Urothelium cell line (cell line): ENCODE data around the gene PRIMPOL.
"Not testable (repeated sequence)": the region's sequence is repeated elsewhere in the genome, so short reads cannot be mapped to it uniquely, and the experiment has no call there.

ENCODE experiments used
- DNase-seq: peaks from one replicate; pipeline ENCODE4 v3.0.0; 2011; ENCODE audit warnings: low spot score, mixed read lengths
- FAIRE-seq: peaks from 2 replicates; lab custom pipeline; 2011; peaks lifted over from hg19 to GRCh38; lab: Jason Lieb, UNC

PRIMPOL gene

DNA sequence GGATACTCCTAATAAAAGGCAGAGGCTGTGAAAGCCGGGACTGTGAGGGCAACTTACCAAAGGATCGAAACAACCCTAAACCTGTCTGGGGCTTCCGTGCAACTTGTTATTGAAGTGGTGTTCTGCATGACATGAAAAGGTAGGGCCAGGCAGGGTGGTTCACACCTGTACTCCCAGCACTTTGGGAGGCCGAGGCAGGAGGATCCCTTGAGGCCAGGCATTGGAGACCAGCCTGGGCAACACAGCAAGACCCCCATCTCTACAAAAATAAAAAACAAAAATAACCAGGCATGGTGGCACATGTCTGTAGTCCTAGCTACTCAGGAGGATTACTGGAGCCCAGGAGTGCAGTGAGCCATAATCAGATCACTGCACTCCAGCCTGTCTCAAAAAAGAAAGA lies 12.6 kb upstream of the PRIMPOL start:
- DNase-seq (no peak), FAIRE-seq (no peak)

DNA sequence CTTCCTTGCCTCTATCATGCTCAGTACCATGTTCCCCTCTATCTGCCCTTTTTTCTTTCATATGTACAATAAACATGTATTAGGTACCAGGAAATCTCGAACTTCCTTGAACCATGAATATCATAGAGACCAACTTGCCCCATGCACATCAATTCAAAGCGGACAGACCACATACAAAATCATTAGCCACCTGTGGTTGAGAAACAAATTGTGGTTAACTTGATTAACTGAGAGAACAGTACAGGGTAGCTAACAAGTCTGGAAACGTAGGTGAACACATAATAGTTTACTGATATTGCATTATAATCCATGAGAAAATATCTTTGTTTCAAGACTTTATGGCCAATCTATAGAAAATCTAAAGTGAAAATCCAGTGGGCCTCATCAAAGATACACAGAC lies 8.5 kb upstream of the PRIMPOL start:
- DNase-seq: no peak
- FAIRE-seq: no peak

DNA sequence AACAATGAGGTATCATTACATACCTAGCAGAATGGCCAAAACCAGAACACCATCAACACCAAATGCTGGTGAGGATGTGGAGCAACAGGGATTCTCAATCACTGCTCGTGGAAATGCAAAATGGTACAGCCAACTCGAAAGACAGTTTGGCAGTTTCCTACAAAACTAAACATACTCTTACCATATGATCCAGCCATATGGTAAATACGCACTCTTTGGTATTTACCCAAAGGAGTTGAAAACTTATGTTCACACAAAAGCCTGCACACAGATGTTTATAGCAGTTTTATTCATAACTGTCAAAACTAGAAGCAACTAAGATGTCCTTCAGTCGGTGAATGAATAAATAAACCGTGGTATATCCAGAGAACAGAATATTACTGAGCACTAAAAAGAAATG lies 8.1 kb upstream of the PRIMPOL start:
- FAIRE-seq (no peak), DNase-seq (no peak)

DNA sequence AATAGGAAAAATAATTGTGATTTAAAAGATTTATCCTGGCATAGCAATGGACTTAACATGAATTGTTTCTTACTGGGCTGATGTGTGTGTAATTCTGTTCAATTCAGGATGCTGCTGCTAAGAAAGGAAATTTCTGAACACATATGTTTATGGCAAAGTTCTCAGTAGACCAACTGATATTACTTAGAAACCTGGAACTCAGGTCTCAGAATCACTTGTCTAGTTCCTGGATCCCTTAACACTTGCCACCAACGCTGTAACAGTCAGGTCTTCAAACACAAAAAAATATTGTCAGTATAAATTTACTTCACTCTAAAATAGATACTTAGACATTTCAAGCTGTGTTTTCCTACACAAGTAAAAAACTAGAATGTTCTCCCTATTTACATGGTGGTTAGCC lies 5.8 kb upstream of the PRIMPOL start:
- DNase-seq (no peak), FAIRE-seq (no peak)

DNA sequence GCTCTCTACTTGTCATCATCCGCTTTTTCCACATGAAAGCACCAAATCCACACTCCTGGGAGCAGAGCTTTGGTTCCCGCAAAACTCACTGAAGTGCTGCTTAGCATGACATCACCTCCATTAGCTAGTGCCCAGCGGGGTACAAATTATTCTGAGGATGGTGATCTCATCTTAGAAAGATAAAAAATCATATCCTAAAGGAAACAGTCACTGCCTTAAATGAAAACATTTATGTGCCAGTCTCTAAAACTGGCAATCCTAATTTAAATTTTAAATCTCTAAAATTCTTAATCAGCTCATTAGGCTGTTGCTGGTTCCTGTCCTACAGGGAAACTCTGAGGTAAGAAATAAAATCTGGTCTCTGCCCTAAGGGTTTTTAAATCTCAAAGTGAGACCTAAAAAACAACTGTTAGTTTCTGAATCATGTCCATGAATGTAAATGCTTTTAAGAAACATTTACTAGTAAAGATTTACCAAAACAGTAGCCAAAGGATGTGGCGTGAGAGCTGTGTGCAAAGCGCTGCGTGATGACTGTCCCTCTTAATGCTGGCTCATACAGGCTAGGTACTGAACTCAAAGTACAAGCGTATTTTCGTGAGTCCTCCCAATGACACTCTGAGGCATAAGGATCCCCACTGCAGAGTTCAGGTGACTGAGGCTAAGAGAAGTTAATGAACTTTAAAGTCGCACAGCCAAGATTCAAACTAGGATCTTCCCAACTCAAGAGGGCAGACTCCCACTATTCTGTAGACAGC lies 4.8 kb upstream of the PRIMPOL start:
- no peak for DNase-seq
- no peak for FAIRE-seq

DNA sequence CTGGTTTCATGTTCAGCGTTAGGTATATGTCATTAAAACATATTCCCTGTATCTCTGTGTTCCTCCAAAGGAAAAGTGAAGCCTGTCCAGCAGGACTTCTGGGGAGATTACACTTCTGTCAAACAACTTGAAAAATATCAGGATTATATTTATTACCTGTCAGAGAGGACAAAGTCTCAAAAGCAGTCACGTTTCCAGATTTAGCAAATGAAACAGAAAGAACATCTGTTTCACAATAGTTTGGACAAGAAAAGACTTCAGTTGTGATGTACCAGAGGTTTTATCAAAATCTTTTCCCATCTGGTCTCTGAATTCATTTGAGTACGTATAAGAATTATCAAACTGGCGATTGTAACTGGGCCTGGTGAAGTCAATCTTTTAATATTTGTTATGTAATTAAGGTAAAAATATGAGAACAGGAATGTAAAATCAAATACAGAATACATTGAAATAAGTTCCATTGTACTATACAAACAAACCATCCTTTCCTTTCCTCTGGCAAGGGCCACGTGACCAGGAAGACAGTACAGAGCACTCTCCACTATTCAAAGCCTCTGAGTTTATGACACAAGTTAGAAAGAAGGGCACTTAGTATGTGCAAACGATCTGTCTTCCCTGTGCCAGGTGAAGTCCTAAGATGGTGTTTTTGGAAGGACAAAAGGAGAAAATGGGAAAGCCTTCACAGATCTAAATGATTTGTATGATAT lies 3.5 kb upstream of the PRIMPOL start:
- DNase-seq (no peak), FAIRE-seq (no peak)

DNA sequence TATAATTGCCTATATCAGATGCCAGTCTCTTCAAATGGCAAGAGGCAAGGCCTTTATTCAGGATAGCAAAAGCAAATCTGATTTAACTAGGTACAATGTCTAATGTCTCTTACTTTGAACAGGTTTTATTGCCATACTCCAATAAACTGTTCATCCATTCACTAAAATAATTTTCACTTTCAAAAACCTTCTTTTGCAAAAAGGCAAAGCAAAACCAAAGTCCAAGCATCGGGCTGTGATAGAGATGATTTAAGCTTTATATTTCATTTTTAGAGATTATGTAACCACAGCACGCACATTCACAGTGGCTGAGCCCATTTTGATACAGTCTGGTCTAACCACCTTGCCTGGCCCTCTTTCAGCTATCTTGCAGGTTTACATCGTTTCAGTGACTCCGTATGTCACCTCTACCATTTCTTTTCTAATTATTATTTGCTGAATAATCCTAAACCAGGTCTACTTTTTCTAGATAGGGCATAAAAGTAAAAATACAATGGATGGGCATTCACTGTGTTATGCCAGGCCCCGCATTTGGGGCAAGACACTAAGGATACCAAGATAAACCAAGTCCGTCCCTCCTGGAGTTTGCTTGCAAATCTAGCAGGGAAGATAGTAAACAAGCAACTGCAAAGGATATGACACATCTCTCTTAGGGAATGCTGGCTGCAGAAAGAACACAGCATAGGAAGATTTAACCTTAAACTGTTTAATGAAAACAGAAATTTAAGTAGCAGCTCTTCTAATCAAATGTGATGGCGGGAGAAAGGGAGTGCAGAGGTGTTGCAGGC lies 2.1 kb upstream of the PRIMPOL start:
- FAIRE-seq: no peak
- DNase-seq: no peak

DNA sequence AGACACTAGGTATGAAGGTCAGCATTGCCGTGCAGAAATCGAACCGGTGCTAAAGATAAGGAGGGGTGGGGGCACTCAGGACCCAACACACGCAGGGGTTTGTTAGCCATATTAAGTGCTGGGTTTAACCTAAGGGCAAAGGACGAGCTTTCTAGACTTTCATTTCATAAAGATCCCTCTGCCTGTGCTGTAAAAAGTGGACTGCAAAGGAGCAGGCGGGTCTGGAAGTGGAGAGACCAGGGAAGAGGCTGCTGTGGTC lies 1.6 kb upstream of the PRIMPOL start:
- FAIRE-seq (no peak), DNase-seq (no peak)

DNA sequence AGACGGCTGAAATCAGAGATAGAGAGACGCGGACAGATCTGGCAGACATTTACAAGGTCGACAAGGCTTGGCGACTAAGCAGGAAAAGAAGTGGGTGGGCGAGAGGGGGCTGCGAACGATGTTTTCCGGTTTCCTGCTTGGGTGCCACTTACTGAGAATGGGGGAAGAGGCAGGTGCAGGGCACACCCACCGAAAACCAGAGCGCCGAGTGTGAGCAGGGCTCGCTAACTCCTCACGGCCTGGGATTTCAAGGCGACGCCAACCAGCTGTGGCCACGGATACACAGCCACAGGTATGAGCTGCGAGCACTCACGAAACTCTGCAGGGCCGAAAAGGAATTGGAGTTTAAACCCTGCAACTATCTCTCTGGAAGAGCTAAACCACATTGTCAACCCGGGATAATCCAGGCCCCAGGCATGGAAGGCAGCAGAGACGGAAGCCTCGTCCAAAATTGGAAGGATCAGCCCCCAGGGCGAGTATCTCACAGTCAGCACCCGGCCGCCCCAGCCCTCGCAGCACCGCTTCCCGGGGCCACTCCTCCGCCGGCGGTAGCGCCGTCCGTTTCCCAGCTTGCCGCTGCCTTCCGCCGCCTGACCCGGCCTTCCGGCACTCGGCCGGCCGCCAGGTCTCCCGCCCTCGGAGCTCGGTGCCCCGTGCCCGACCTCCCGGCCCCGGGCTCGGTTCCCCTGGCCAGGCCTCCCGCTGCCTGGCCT lies 1.1 kb upstream of the PRIMPOL start:
- no peak for FAIRE-seq
- peak; percentile 31 for DNase-seq

DNA sequence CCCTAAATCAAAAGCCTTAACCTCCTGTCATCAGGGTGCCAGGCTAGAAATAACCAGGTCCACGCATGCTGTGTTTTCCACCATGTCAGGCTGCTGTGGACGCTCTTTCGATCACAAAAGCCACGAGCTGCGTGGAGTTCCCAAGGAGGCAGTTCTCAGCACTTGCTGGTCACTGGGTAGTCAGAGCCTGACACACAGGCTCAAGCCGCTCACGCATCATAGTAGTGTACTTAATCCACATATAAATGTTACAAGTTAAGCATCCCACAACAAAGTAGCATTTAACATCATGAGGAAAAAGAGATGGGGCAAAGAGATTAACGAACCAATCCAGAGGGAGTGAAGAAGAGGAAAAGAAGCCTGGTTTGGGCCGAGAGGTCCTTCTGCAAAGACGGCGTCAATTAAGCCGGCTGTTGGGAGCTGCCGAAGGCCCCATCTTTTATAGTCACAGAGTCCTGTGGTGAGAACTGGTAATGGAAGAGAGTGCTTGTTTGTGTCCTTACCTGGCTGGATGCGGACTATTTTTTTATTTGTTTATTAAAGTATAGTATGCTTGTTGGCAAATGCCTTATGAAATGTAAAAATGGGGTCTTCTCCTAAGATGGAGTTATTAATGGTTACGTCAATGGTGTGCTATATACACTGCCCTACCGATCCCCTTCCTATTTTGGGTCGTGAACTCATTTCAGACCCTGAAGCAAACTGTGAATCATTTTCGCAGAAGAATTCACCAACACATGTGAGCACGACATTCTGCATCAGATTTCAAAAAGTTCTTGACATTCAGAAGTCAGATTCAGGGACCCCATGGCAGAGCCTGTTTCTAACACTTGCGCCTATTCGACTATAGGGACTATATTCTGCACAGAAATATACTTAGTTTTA lies 675 bp downstream of the PRIMPOL start:
- DNase-seq (peak; percentile 14), FAIRE-seq (no peak)

DNA sequence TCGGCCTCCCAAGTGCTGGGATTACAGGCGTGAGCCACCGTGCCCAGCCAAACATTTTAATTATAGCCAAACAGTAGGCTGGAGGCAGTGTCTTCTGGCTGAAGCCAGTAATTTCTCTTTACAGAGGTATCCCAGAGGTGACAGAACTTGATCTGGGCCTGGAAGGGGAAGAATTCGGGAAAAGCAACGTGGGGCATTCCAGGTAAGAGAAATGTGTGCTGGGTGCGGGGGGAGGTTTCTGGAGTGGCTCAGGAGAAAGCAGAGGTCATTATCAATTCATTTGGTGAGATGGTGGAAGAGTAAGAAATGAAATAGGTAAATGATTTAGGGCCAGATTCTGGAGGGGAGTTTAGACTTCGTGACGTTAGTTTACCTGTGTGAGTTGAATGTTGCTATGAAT lies 2.4 kb downstream of the PRIMPOL start:
- FAIRE-seq (no peak), DNase-seq (no peak)

DNA sequence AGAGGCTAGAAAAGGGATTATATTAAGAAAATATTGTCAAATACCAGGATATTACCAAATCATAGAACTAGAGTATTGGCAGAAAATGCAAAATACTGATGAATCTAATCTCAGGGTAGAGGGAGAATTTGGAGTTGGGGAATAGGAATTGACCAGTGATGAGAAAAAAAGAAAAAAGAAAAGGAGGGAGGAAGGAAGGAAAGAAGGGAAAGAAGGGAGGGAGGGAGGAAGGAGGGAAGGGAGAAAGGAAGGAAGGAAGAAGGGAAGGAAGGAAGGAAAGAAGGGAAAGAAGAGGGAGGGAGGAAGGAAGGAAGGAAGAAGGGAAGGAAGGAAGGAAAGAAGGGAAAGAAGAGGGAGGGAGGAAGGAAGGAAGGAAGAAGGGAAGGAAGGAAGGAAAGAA lies 3.1 kb downstream of the PRIMPOL start:
- FAIRE-seq, DNase-seq: not testable (repeated sequence)

DNA sequence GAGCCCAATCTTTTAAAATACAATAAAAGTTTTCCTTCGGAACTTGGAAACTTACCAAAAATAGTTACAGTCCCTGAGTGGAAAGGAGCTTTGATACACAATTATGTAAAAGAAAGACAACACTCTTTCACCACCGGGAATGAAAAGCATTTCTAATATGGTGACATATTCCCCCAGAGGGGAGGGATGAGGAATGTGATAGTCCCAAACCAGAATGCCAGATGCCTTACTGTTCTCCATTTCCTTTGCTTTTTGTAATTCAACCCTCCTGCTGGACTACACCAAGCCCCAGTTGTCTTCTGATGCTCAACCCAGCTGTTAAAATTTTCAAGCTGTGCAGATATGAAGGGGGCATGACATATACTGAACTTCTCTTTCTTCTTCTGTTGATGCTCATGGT lies 4.1 kb downstream of the PRIMPOL start:
- DNase-seq (no peak), FAIRE-seq (no peak)

DNA sequence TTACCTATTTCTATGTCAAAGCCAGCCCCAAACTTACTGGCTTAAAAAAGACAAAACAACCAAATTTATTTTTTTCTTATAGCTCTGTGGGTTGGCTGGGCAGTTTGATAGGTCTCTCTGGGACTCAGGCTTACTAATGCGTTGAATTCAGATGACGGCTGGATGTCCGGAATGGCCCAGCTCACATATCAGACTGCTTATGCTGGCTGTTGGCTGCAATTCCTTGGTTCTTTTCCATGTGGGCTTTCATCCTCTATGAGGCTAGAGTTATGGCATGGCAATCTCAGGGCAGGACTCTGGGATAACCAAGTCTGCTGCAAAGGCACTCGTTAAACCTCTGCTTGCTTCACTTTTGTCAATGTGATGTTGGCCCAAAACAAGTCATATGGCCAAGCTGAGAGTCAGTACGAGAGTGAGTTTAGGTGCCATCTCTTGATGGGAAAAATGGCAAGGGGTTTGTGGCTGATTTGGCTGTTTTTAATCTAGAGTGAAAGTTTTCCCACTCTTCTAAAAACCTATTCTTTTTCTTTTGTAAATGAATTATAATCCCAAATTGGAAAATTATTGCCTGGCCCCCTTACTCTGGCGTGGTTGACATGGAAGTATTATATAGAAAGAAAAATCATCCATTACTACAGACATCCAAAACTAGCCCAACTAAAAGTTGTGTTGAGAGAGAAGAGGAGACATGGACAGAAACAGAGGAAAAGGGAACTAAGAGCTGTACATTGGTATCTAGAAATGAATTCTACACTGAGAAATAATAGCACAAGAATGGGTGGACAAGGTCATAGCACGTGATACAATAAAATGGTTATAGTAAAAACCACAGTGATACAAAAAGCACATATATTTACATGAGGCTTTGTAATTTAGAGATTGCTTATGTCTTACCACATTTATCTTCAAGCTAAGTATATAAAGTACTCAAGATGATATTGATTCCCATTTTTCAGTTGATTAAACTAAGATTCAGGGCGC lies 6.6 kb downstream of the PRIMPOL start:
- no peak for DNase-seq
- no peak for FAIRE-seq

DNA sequence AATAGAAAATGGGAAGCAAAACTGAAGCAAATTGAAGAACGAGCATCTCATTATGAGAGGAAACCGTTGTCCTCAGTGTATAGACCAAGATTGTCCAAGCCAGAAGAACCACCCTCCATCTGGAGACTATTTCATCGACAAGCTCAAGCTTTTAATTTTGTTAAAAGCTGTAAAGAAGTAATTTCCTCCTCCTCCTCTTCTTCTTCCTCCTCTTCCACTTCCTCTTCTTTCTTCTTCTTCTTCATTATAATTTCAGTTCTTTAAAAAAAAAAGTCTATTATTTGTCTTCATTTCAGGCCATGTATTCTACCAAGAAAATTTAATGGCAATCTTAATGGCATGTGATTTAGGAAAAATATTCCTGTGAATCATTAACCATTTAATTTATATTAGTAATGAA lies 7.6 kb downstream of the PRIMPOL start:
- no peak for FAIRE-seq
- no peak for DNase-seq

DNA sequence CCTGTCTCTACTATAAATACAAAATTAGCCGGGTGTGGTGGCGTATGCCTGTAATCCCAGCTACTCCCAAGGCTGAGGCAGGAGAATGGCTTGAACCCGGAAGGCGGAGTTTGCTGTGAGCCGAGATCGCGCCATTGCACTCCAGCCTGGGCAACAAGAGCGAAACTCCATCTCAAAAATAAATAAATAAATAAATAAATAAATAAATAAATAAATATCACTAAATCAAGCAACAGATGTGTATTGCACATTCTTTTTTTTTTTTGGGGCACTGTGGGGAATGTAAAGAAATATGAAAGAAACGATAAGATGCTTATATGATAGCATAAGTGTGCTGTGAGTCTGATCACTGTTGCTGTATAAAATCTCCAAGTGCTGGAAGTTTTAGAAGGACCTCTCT lies 8.3 kb downstream of the PRIMPOL start:
- not testable (repeated sequence) for DNase-seq, FAIRE-seq

DNA sequence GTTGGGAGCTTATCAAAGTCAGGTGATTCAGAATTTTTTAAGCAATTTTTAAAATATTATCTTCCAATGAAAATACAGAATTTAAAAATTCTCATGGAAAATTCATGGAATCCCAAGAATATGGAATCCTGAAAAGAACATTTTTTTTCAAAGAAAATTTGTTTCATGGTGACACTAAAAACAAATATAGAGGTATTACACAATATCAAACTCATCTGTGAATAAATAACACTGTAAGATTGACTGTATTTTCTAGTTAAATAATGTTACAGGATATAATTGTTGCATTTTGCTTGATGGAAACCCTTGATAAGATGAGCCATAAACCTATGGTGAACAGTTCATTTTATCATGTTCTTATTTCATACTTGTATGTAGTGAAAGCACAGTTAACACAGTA lies 11.4 kb downstream of the PRIMPOL start:
- FAIRE-seq (no peak), DNase-seq (no peak)

DNA sequence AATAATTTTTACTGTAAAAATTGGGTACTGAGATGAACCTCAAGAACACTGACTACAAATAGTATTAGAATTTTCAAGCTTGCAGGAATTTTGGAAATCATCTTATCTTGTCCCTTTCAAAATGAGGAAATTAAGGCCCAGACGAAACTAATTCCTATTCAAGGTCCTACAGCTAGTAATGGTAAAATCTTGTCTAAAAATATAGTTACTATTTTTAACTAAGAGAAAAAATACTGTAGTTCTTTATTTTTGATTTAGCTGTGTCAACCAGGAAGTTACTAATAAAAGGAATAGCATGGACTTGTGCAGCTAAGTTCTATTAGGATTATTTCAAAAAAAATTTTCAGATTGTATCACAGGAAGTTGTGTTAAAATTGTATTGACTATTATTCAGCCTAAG lies 12.7 kb downstream of the PRIMPOL start:
- DNase-seq (no peak), FAIRE-seq (no peak)
